ENCODE data around the gene STK24. TPM values are rescaled to one million over a fixed set of nuclear protein-coding genes. Genes with fewer than 3 reads are reported as not detected.
"Not testable (repeated sequence)": the region's sequence is repeated elsewhere in the genome, so short reads cannot be mapped to it uniquely, and the experiment has no call there.

STK24 gene
- total RNA-seq, 1 donor from 2014 or later, result 19.8 TPM

DNA sequence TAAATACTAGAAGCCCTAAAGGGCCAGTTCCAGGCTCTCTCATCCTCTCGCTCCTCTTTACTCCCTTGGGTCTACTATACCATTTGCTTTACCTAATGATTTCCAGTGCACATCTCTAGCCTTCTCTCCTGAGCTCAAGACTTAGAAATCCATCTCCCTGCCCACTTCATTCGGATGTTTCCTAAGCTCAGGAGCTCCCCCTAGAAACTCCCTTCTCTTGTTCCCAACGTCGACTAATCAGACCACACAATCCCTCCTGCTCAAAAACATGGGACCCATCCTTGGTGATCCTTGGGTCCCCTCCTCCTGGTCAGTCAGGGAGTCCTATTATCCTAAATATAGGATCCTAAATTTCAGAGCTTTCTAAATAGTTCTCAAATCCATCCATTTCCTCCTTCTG lies 21.1 kb upstream of the STK24 start:
- Histone ChIP-seq H3K36me3 (ENCODE audit: control insufficient read depth in 3 of 3, insufficient read depth in 3 of 3, low read length in 3 of 3) (no peaks in the 10 kb centered on the region), H3K27me3 (ENCODE audit: control insufficient read depth in 3 of 3, insufficient read depth in 3 of 3, low read length in 3 of 3) (no peaks in the 10 kb centered on the region), H3K4me1 (ENCODE audit: control insufficient read depth in 3 of 3, insufficient read depth in 3 of 3, low read length in 3 of 3) (no peaks in the 10 kb centered on the region), H3K4me3 (ENCODE audit: low read length in 3 of 3) (no peak overlapping the region), H3K9ac (ENCODE audit: low read depth in 1 of 3, low read length in 3 of 3) (no peak overlapping the region), H3K27ac (ENCODE audit: low read depth, low read length) (no peak overlapping the region), H3K9me3 (ENCODE audit: control insufficient read depth in 3 of 3, low read length in 3 of 3) (no peaks in the 10 kb centered on the region)

DNA sequence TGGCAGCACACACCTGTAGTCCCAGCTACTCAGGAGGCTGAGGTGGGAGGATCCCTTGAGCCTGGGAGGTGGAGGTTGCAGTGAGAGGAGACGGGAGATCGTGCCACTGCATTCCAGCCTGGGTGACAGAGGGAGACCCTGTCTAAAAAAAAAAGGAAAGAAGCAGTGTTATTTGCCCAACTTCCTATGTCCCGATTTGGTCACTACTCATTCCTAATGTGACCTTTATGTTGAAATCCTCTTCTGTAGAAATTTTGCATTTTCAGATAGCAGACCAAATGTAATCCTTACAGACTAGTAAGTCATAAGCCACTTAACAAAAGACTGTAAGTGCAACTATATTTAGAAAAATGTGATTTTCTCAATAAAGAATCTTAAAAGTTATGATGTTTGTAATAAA lies 18.2 kb upstream of the STK24 start:
- no peaks in the 10 kb centered on the region for H3K36me3 ChIP-seq (ENCODE audit: control insufficient read depth in 3 of 3, insufficient read depth in 3 of 3, low read length in 3 of 3)
- H3K4me1 ChIP-seq (ENCODE audit: control insufficient read depth in 3 of 3, insufficient read depth in 3 of 3, low read length in 3 of 3), result no peaks in the 10 kb centered on the region
- H3K9ac ChIP-seq (ENCODE audit: low read depth in 1 of 3, low read length in 3 of 3), result no peak overlapping the region
- H3K27ac ChIP-seq (ENCODE audit: low read depth, low read length), result no peak overlapping the region
- no peak overlapping the region for H3K4me3 ChIP-seq (ENCODE audit: low read length in 3 of 3)
- no peaks in the 10 kb centered on the region for H3K9me3 ChIP-seq (ENCODE audit: control insufficient read depth in 3 of 3, low read length in 3 of 3)
- H3K27me3 ChIP-seq (ENCODE audit: control insufficient read depth in 3 of 3, insufficient read depth in 3 of 3, low read length in 3 of 3), result no peaks in the 10 kb centered on the region

DNA sequence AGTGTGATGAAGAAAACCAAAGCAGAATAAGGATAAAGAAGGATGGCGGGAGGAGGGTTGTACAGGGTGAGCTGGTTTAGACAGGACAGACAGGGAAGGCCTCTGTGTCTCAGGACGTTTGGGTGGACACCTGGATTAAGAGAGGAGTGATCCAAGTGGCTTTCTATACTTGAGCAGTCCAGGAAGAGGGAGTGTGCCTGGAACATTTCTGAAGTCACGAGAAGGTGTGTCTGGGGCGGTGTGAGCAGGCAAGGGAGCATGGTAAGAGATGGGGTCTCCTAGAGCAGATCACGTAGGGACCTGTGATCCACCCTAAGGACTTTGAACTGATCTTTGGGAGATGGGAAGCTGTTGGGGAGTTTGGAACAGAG lies 15.4 kb upstream of the STK24 start:
- Histone ChIP-seq H3K4me3 (ENCODE audit: low read length in 3 of 3) (no peak overlapping the region), H3K4me1 (ENCODE audit: control insufficient read depth in 3 of 3, insufficient read depth in 3 of 3, low read length in 3 of 3) (no peaks in the 10 kb centered on the region), H3K9ac (ENCODE audit: low read depth in 1 of 3, low read length in 3 of 3) (no peak overlapping the region), H3K36me3 (ENCODE audit: control insufficient read depth in 3 of 3, insufficient read depth in 3 of 3, low read length in 3 of 3) (no peaks in the 10 kb centered on the region), H3K27me3 (ENCODE audit: control insufficient read depth in 3 of 3, insufficient read depth in 3 of 3, low read length in 3 of 3) (no peaks in the 10 kb centered on the region), H3K27ac (ENCODE audit: low read depth, low read length) (no peak overlapping the region), H3K9me3 (ENCODE audit: control insufficient read depth in 3 of 3, low read length in 3 of 3) (no peaks in the 10 kb centered on the region)

DNA sequence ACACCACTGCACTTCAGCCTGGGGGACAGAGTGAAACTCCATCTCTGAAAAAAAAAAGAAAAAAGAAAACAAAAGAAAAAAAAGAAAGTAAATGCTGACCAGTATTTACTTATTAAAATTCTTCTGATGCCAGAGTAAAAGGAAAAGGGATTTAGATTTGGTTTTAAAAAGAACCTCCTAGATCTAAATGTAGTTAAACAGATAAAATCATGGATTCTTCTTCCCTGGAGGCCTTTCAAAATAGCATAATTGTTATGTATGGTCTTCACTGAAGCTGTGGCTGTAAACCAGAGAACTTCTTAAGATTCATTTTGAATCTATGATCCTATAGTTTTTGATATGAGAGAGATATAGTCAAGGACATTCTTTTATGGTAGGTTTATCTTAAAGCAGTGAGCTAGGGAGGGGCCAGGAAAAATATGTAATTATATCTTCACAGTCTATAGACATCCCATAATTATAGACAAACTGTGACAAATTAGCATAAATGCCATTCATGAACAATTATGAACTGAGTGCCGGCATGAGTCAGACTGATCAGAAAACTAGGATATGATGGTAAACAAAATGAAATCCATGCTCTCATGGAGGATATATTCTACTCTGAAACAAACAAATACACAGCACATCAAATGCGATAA lies 14.9 kb upstream of the STK24 start:
- H3K4me1 ChIP-seq (ENCODE audit: control insufficient read depth in 3 of 3, insufficient read depth in 3 of 3, low read length in 3 of 3), result no peaks in the 10 kb centered on the region
- H3K27ac ChIP-seq (ENCODE audit: low read depth, low read length), result no peak overlapping the region
- no peaks in the 10 kb centered on the region for H3K9me3 ChIP-seq (ENCODE audit: control insufficient read depth in 3 of 3, low read length in 3 of 3)
- no peaks in the 10 kb centered on the region for H3K36me3 ChIP-seq (ENCODE audit: control insufficient read depth in 3 of 3, insufficient read depth in 3 of 3, low read length in 3 of 3)
- no peaks in the 10 kb centered on the region for H3K27me3 ChIP-seq (ENCODE audit: control insufficient read depth in 3 of 3, insufficient read depth in 3 of 3, low read length in 3 of 3)
- H3K9ac ChIP-seq (ENCODE audit: low read depth in 1 of 3, low read length in 3 of 3), result no peak overlapping the region
- H3K4me3 ChIP-seq (ENCODE audit: low read length in 3 of 3), result no peak overlapping the region

DNA sequence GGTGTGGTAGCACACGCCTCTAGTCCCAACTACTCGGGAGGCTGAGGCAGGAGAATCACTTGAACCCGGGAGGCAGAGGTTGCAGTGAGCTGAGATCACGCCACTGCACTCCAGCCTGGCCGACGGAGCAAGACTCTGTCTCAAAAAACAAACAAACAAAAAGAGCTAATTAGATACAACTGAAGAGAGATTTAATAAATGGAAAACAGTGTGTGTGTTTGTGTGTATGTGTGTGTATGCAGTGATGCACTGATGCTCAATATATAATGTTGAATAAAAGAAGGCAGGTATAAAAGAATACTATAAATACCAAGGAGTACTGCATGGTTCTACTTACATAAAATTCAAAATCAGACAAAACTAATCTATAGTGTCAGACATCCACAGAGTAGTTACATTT lies 13.6 kb upstream of the STK24 start:
- not testable (repeated sequence) for H3K9ac ChIP-seq (ENCODE audit: low read depth in 1 of 3, low read length in 3 of 3); H3K27me3 ChIP-seq (ENCODE audit: control insufficient read depth in 3 of 3, insufficient read depth in 3 of 3, low read length in 3 of 3); H3K4me3 ChIP-seq (ENCODE audit: low read length in 3 of 3); H3K36me3 ChIP-seq (ENCODE audit: control insufficient read depth in 3 of 3, insufficient read depth in 3 of 3, low read length in 3 of 3); H3K4me1 ChIP-seq (ENCODE audit: control insufficient read depth in 3 of 3, insufficient read depth in 3 of 3, low read length in 3 of 3); H3K9me3 ChIP-seq (ENCODE audit: control insufficient read depth in 3 of 3, low read length in 3 of 3); H3K27ac ChIP-seq (ENCODE audit: low read depth, low read length)

DNA sequence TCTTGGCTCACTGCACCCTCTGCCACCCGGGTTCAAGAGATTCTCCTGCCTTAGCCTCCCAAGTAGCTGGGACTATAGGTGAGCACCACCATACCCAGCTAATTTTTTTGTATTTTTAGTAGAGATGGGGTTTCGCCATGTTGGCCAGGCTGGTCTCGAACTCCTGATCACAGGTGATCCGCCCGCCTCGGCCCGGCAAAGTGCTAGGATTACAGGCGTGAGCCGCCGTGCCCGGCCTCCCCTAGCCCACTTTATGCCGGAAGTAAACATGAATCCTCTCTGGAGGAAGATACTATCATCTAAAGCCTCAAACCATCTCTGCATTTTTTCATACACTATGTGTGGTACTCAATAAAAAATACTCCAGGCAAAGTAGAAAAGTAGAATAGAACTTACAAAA lies 12.6 kb upstream of the STK24 start:
- H3K36me3 ChIP-seq (ENCODE audit: control insufficient read depth in 3 of 3, insufficient read depth in 3 of 3, low read length in 3 of 3); H3K9ac ChIP-seq (ENCODE audit: low read depth in 1 of 3, low read length in 3 of 3); H3K27me3 ChIP-seq (ENCODE audit: control insufficient read depth in 3 of 3, insufficient read depth in 3 of 3, low read length in 3 of 3); H3K9me3 ChIP-seq (ENCODE audit: control insufficient read depth in 3 of 3, low read length in 3 of 3); H3K27ac ChIP-seq (ENCODE audit: low read depth, low read length); H3K4me1 ChIP-seq (ENCODE audit: control insufficient read depth in 3 of 3, insufficient read depth in 3 of 3, low read length in 3 of 3); H3K4me3 ChIP-seq (ENCODE audit: low read length in 3 of 3): not testable (repeated sequence)

DNA sequence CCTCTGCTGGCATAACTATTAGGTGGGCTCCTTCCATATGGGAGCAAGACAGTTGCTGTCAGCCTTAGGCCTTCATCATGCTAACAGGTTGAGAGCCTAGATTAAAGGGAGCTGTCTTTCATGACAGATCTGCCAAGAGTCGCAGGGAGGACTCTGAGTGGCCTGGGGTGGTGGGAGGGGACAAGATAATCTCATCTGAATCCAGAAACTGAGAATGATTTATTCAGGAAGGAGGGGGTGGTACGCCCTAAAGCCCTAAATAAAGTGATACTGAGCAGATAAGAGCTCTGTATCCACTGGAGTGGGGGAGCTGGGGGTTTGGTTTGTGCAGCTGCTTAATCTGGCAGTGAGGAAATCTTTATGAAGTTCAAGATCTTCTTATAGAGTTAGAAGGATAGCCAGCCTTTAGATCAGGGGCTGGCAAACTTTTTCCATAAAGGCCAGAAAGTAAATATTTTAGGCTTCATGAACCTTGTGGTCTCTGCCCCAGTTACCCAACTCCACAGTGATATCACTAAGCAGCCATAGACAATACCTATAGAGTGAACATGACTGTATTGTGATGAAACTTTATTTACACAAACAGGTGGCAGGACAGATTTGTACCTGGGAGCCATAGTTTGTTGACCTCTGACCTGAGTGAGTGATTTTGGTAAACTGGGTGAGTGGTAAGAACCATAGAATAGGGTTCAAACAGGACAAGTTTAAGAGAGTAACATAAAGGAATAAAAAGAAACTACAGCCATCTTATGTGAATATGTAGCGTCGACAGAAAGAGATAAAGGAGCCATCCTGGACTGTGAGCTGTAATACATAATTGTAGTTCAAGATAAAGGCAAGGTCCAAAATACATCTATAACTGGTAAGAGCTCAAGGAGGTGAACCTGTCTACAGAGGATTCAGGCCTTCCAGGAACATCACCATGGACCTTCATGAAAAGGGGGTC lies 9.8 kb upstream of the STK24 start:
- Histone ChIP-seq H3K9ac (ENCODE audit: low read depth in 1 of 3, low read length in 3 of 3) (no peak overlapping the region), H3K27ac (ENCODE audit: low read depth, low read length) (no peak overlapping the region), H3K36me3 (ENCODE audit: control insufficient read depth in 3 of 3, insufficient read depth in 3 of 3, low read length in 3 of 3) (no peaks in the 10 kb centered on the region), H3K27me3 (ENCODE audit: control insufficient read depth in 3 of 3, insufficient read depth in 3 of 3, low read length in 3 of 3) (no peaks in the 10 kb centered on the region), H3K4me3 (ENCODE audit: low read length in 3 of 3) (no peak overlapping the region), H3K9me3 (ENCODE audit: control insufficient read depth in 3 of 3, low read length in 3 of 3) (no peaks in the 10 kb centered on the region), H3K4me1 (ENCODE audit: control insufficient read depth in 3 of 3, insufficient read depth in 3 of 3, low read length in 3 of 3) (peaks cover 0 to 4% (median 0%) of the 10 kb centered on the region in 3 donors)

DNA sequence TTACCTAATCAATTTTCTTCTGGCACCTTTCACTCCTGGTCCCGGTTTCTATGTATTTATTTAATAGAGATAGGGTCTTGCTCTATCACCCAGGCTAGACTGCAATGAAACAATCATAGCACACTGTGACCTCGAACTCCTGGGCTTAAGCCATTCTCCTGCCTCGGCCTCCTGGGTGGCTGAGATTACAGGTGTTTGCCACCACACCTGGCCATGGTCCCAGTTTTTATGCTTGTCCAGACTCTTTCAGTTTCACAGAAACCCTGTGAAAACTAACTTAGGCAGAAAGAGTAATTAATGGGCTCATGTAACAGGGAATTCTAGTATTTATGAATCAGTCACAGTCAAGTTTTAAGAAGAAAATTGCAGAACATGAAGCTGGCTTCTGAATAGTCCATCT lies 9.0 kb upstream of the STK24 start:
- Histone ChIP-seq H3K4me1 (ENCODE audit: control insufficient read depth in 3 of 3, insufficient read depth in 3 of 3, low read length in 3 of 3) (peaks cover 0 to 4% (median 0%) of the 10 kb centered on the region in 3 donors), H3K36me3 (ENCODE audit: control insufficient read depth in 3 of 3, insufficient read depth in 3 of 3, low read length in 3 of 3) (no peaks in the 10 kb centered on the region), H3K4me3 (ENCODE audit: low read length in 3 of 3) (no peak overlapping the region), H3K9ac (ENCODE audit: low read depth in 1 of 3, low read length in 3 of 3) (no peak overlapping the region), H3K27ac (ENCODE audit: low read depth, low read length) (no peak overlapping the region), H3K9me3 (ENCODE audit: control insufficient read depth in 3 of 3, low read length in 3 of 3) (no peaks in the 10 kb centered on the region), H3K27me3 (ENCODE audit: control insufficient read depth in 3 of 3, insufficient read depth in 3 of 3, low read length in 3 of 3) (no peaks in the 10 kb centered on the region)

DNA sequence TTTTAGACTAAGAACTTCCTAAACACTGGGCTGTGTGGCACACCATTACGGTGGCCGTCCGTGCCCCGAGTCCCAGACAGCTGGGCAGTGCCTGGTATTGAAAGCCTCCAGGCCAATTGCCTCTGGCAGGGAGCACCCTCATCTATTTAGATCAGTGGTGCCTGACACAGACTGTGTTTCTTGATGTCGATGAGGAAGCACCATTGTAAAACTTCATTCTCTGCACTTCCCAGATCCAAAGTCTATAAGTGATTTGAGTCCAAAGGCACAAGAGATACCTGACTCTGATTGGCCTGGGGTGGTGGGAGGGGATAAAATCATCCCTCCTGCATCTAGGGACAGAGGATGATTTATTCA lies 8.5 kb upstream of the STK24 start:
- H3K9me3 ChIP-seq (ENCODE audit: control insufficient read depth in 3 of 3, low read length in 3 of 3), result no peaks in the 10 kb centered on the region
- H3K4me1 ChIP-seq (ENCODE audit: control insufficient read depth in 3 of 3, insufficient read depth in 3 of 3, low read length in 3 of 3), result peaks cover 0 to 4% (median 0%) of the 10 kb centered on the region in 3 donors
- H3K4me3 ChIP-seq (ENCODE audit: low read length in 3 of 3), result no peak overlapping the region
- no peak overlapping the region for H3K27ac ChIP-seq (ENCODE audit: low read depth, low read length)
- H3K36me3 ChIP-seq (ENCODE audit: control insufficient read depth in 3 of 3, insufficient read depth in 3 of 3, low read length in 3 of 3), result no peaks in the 10 kb centered on the region
- no peaks in the 10 kb centered on the region for H3K27me3 ChIP-seq (ENCODE audit: control insufficient read depth in 3 of 3, insufficient read depth in 3 of 3, low read length in 3 of 3)
- no peak overlapping the region for H3K9ac ChIP-seq (ENCODE audit: low read depth in 1 of 3, low read length in 3 of 3)

DNA sequence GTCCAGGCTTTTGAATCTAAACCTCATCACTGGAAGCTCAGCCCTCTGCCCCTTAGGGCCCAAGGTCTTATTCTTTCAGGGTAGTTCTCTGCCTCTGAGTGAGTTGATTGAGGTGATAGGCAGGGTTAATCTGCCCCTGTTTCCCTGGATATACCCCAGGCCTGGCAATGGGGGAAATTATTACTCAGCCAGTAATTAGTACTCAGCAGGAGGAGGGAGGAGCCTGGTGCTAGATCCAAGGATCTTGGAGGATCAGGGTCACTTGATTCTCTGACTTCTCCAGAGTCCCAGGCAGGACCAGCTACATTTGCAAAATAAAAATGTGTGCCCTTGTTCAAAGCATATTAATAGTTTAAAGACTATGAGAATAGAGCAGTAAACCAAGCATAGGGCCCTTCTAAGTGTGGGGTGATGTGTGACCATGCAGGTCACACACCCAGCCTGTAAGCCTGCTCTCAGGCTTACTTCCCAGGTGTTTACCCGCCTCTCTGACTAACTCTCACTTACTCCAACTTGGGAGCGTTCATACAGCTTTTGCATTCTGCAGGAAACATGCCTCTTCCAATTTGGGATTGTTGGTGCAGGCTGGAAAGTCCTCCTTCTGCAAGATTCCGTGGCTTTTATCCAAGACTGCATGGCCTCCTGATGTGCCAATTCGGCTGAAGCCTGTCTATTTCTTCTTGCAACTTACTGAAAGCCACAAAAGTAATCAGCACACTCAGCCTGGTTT lies 7.9 kb upstream of the STK24 start:
- no peaks in the 10 kb centered on the region for H3K27me3 ChIP-seq (ENCODE audit: control insufficient read depth in 3 of 3, insufficient read depth in 3 of 3, low read length in 3 of 3)
- H3K4me3 ChIP-seq (ENCODE audit: low read length in 3 of 3), result no peak overlapping the region
- H3K4me1 ChIP-seq (ENCODE audit: control insufficient read depth in 3 of 3, insufficient read depth in 3 of 3, low read length in 3 of 3), result peaks cover 0 to 4% (median 0%) of the 10 kb centered on the region in 3 donors

More for the DNA sequence above, 7.9 kb upstream of the STK24 start:
- H3K9ac ChIP-seq (ENCODE audit: low read depth in 1 of 3, low read length in 3 of 3), result no peak overlapping the region
- no peak overlapping the region for H3K27ac ChIP-seq (ENCODE audit: low read depth, low read length)
- H3K9me3 ChIP-seq (ENCODE audit: control insufficient read depth in 3 of 3, low read length in 3 of 3), result no peaks in the 10 kb centered on the region
- H3K36me3 ChIP-seq (ENCODE audit: control insufficient read depth in 3 of 3, insufficient read depth in 3 of 3, low read length in 3 of 3), result no peaks in the 10 kb centered on the region
